Kidney tubule cell (primary cell): Measurements from ENCODE around the gene ITPR3.

Experiments
- DNase-seq: peaks from one replicate; pipeline ENCODE4 v3.0.0-alpha.2; 2018; ENCODE audit warnings: low spot score

The ITPR3 gene

GRCh38 chr6:33719326-33719987 is 98.3 kb downstream of the ITPR3 start:
- no peak for DNase-seq

- DNase-seq = peak; percentile 44
Measured at GRCh38 chr6:33720998-33721397, 99.9 kb downstream of the ITPR3 start.

GRCh38 chr6:33721508-33721907 is 100.4 kb downstream of the ITPR3 start:
- no peak for DNase-seq

DNA sequence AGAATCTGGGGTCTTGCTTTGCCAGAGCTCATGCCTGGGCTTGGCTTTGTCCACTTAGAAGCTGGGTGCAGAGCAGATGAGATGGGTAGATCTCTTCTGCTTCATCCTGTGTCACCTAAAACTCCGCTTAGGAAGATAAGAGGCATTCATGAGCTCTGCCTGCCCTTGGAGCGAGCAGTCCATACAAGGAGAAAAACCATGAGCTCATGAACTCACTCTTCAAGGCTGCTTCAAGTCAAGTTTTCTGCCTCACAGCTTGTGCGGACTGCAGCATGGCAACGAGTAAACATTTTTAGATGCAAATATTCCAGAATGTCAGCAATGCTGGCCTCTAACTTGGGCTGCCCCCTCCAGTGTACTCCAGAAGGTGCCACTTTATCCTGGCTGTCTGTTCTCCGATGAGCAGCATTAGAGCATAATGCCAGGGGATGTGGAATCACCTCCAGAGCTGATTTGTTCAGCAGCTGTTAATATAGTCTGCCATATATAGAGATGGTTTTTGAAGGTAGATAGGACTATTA is 101.0 kb downstream of the ITPR3 start:
- no peak for DNase-seq

DNA sequence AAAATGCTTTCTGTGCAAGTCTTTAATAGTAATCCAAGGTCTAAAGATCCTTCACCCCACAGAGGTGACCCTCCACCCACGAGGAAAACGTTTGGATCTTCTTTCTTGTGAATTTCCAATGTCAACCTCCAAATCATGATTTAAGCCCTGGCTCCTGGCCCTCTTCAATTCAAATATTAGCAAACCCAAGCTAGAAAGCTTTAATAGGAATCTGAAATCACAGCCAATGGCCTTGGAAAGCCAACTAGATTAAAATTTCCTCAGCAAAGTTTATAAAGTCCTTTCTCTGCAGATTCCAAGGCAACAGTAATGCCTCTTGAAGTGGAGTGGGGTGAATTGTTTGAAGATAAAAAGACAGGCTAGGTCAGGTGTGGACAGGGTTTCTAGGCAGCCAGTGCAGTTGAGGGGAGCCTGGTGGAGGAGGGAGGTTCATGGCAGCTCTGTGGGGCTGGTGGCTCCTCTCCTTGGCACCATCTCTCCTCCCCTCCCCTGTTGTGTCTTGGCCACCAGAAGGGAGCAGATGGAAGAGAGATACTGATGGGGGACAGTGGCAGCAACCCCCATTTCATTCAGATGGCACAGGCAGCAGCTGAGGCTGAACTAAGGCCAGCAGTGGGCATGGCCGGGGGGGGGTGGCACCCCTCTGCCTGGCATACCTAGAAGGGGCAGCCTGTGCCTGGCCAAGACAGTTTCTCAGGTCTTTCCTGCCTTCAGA is 102.4 kb downstream of the ITPR3 start:
- DNase-seq = no peak

DNA sequence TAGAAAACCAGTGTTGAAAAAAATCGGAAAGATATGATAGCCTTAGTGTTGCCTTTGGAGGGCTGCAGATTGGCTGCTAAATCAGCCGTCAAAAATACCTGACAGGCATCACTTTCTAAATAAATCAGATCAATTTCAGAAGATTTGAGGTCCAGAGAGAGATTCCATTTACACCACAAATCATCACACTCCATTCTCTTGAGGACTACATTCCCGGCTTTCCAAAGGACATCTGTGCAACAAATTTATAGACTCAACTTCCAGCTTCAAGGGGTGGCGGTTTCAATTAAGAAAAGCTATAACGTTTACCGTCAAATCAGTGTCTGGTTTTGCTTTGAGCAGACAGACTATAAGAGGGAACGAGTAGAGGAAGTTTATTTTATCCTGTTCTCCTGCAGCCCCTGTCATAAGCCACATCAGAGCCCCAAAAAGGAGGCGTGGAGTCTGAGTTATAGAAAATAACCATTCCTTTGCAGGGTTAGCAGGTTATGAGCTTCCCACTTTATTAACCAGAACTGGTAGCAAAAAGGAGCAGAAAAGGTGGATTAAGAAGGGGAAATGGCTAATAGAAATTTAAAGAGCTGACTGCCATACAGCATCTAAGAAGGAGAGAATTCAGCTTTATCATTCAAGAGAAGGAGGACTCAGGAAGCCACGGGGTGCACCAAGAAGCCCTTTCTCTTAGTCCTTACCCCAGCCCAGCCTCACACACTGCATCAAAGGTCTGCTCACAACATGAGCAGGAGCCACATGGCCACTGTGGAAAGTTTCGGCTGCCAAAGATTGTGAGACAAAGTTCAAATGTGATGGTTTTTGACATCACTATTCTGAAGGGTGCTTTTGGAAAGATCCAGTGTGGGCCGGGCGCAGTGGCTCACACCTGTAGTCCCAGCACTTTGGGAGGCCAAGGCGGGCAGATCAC is 103.2 kb downstream of the ITPR3 start:
- DNase-seq = no peak

- no peak for DNase-seq
Measured at GRCh38 chr6:33725222-33725621, 104.1 kb downstream of the ITPR3 start.

DNA sequence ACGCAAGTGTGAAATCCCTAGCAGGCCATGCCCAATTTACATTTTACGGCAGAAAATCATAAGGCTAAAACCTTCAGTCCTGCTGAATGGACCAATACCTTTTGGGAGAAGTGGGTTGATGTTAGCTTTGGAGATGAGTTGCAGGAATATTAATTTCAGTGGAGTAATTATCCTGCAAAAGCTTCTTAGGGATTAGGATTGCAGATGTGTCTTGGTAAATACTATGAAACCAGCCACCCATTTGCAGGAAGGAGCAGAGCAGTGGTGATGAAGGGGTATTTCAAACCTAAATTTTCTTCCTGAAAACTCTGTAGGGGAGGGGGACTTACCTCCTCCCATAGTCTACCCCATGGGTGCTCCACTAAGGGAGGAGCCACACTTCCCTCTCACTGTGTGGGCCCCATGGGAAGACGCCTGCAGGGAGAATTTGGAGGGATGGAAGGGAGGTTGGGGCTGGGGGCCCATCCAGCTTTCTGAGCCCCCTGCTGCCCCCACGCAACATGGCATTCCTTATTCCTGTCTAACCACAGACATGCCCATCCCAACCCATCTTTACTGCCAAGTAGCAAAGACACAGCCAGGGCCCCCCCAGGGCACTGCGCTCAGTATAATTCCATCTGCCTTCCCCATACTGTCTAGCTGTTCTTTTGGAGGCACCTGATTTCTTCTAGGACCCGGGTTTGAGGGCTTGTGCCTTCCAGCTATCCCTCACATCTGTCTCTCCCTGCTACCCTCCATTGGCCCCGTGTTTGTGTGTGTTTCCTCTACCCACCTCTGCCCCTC is 105.0 kb downstream of the ITPR3 start:
- DNase-seq = no peak

DNA sequence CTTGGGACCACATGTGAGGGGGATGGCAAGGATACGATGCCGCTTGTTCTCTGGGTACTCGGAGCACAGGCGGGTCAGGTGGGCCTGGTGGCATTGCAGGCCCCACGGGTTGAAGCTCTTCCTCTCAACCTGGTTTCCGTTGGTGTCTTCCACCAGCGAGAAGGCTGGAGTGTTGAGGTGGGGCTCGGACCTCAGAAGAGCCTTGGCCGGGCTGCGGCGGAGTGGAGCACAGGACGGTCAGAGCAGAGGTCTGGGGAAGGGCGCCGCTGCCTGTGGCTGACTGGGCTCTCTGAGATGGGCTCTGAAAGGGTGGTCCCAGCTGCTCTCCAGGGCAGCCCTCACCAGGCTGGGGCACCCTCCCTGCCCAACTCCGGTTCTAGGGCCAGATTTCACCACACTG is 105.6 kb downstream of the ITPR3 start:
- DNase-seq = no peak

DNA sequence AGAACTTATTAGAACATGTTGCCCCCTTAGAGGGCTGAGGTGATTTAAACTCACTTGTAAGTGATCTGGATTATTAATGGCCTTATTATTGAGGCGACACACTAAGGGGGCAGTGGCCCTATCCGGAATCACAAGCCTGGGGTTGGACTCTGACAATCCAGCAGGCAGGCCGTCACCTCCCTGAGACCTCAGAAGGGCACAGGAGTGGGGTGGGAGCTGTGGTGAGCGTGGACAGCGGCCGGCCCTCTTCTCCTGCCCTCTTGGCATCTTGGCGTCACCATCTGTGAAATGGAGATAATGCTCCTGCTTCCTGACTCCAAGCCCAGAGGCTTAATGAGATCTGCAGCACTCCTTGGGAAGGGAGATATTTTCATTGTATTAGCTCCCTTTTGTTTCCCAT is 106.0 kb downstream of the ITPR3 start:
- DNase-seq = no peak

GRCh38 chr6:33727932-33728331 is 106.8 kb downstream of the ITPR3 start:
- no peak for DNase-seq

DNA sequence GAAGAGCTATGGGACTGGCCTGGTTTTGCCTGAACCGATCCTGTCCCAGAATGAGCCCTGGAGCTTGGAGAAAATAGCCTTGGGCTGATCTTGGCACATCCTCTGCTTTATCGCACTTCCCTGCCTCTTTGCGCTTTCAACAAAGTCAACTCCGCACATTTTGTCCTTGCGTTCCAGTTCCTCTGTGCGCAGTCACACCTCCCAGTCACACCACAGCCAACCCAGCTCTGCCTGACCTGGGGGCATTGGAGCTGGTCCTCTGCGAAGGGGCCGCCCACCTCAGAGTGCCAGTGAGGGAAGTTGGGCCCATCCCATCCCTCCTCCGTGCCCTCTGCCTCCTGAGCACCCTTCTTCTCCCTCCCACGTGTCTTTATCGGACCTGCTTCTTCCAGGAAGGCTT is 107.3 kb downstream of the ITPR3 start:
- no peak for DNase-seq

DNA sequence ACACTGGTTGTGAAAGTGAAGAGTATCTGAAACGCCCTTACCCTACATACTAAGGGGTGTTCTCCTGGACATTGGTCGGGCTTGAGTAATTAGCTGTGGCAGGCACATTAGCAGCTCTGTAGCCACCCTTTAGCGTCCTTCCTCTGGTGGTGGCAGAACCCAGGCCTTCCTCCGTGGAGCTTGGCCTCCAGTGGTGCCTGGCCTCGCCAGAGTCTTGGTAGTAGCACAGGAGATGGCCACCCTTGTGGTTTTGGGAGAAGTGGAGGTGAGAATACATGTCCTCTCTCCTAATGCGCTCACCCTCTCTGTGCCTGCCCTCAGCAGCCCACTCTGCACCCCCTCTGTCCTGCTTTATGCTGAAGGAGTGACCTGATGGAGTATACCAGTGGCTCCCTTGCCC is 107.9 kb downstream of the ITPR3 start:
- no peak for DNase-seq

DNA sequence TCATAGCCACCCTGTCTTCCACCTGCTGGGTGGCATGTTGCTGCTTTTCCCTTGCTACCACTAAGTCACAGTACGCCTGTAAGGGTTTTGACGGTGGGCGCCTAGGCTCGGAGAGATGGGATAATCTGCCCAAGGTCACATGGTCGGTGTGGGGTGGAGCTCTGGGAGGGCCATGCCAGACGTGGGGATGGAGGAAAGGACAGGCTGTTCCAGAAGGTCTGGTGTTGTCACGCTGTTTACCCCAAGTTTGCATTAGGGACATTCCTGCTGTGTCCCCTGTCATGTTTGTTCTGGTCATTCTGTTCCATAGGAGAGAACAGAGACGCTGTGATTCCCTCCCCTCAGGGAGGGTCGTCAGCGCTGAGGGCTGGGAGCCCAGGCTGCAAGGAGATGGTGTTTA is 109.5 kb downstream of the ITPR3 start:
- no peak for DNase-seq

DNA sequence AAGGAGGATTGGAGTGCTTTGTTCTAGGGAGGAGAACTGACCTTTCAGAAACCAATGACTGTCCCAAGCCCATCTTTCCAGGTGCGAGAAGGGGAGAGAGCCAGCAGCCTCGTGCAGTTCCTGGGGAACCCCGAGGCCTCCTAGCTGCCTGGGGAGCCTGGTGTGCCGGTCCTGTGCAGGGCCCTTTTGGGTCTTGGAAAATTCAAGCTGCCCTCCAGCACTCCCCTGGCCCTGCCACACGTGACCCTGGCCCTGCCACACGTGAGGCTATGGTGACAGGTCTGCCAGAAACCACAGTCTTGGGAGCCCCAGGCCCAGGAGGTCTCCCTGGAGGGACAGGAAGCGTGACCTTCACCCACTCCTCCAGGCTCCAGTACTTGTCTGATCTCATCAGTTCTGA is 109.9 kb downstream of the ITPR3 start:
- DNase-seq = no peak

GRCh38 chr6:33731751-33732282 is 110.7 kb downstream of the ITPR3 start:
- peak; percentile 63 for DNase-seq

GRCh38 chr6:33732385-33732784 is 111.3 kb downstream of the ITPR3 start:
- no peak for DNase-seq

DNA sequence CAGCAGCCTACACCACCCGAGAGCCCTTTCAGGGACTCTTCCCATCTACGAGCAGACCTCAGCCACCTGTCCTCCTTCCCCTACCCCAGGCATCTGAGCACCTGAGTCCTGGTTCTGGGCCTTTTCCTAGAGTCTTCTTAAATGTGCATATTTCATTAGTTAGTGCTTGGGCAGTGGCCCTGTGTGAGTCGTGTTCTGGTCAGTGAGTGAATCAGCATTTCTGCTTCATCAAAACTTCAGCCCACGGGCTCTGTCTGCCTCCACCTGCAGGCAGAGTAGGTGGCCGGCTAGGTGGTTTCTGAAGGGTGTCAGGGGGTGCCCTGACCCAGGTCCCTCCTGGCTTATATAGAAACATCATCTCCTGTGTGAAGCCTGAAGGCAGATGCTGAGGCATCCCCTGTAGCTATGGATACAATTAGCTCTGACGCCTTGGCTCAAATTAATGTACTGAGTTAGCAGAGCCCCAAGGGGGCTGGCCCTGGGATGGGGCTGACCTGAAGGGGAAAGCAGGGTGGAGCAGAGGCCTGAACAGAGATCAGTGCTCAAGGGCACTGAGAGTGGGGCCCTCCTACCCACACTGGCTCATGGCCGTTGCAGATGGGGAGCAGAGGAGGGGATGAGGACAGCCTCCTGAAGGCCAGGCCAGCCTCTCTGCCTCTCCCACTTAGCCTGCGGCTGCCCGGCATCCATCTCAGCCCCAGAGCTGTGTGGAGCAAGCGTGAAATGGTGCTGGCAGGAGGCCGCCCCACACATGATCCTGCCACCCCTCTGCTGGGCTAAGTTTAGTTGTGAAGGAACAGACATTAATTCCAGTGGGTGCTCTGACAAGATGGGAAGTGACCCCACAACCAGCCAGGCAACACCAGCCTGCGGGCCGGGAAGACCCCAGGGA is 111.9 kb downstream of the ITPR3 start:
- DNase-seq = peak; percentile 57

DNA sequence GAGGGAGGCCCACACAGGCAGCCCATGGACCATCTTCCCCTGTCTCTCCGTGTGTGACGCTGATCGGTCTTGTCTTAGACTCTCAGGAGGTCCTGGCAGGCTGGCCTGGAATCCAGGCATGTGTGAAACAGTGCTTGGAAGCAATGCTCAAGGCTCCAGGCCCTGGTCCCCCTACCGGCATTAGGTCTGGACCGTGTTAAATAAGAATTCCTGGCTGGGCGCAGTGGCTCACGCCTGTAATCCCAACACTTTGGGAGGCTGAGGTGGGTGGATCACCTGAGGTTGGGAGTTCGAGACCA is 112.5 kb downstream of the ITPR3 start:
- DNase-seq = no peak

- DNase-seq = no peak
Measured at GRCh38 chr6:33735216-33735615, 114.1 kb downstream of the ITPR3 start.
